GM18870 (cell line): ENCODE data around the gene FAM83D.
"Not testable (repeated sequence)": the region's sequence is repeated elsewhere in the genome, so short reads cannot be mapped to it uniquely, and the experiment has no call there.

Experiments
- ATAC-seq: cut with Tn5 transposase; IDR thresholded peaks from one replicate; pipeline ENCODE4 v1.9.1; 2021; ENCODE audit warnings: moderate library complexity; ENCODE audit not compliant: unreplicated experiment

Gene FAM83D

GRCh38 chr20:38932457-38933120, 6.4 kb downstream of the FAM83D start:
- no peak for ATAC-seq

GRCh38 chr20:38934530-38934929, 8.3 kb downstream of the FAM83D start:
- ATAC-seq, result no peak

- no peak for ATAC-seq
These were observed 9.1 kb downstream of the FAM83D start for GRCh38 chr20:38935285-38935684.

- no peak for ATAC-seq
These were observed 9.8 kb downstream of the FAM83D start for GRCh38 chr20:38935967-38936407.

- no peak for ATAC-seq
These were observed 10.8 kb downstream of the FAM83D start for GRCh38 chr20:38937000-38937399.

GRCh38 chr20:38937978-38938473, 11.8 kb downstream of the FAM83D start:
- ATAC-seq, result no peak

GRCh38 chr20:38939686-38940085, 13.5 kb downstream of the FAM83D start:
- ATAC-seq, result no peak

- no peak for ATAC-seq
These were observed 14.4 kb downstream of the FAM83D start for GRCh38 chr20:38940644-38941043.

GRCh38 chr20:38941726-38942389, 15.6 kb downstream of the FAM83D start:
- ATAC-seq, result no peak

- no peak for ATAC-seq
These were observed 18.8 kb downstream of the FAM83D start for GRCh38 chr20:38945012-38945411.

- no peak for ATAC-seq
These were observed 20.6 kb downstream of the FAM83D start for GRCh38 chr20:38946836-38947235.

GRCh38 chr20:38947931-38948362, 21.7 kb downstream of the FAM83D start:
- ATAC-seq, result no peak

GRCh38 chr20:38950254-38950653, 24.0 kb downstream of the FAM83D start:
- ATAC-seq, result no peak

GRCh38 chr20:38951611-38952010, 25.4 kb downstream of the FAM83D start:
- no peak for ATAC-seq

GRCh38 chr20:38952153-38952552, 25.9 kb downstream of the FAM83D start:
- ATAC-seq, result no peak

- no peak for ATAC-seq
These were observed 27.6 kb downstream of the FAM83D start for GRCh38 chr20:38953630-38954340.

- no peak for ATAC-seq
These were observed 31.1 kb downstream of the FAM83D start for GRCh38 chr20:38957235-38957876.

GRCh38 chr20:38957915-38958485, 31.8 kb downstream of the FAM83D start:
- ATAC-seq, result no peak

- not testable (repeated sequence) for ATAC-seq
These were observed 34.0 kb downstream of the FAM83D start for GRCh38 chr20:38960187-38960687.

- ATAC-seq, result no peak
These were observed 35.4 kb downstream of the FAM83D start for GRCh38 chr20:38961530-38962043.
